GM18868 (cell line): ENCODE results near the gene YWHAE.
"Not testable (repeated sequence)": the region's sequence is repeated elsewhere in the genome, so short reads cannot be mapped to it uniquely, and the experiment has no call there.

Experiments used
- ATAC-seq: cut with Tn5 transposase; IDR thresholded peaks from one replicate; pipeline ENCODE4 v1.9.1; 2021; ENCODE audit warnings: mild to moderate bottlenecking, moderate library complexity; ENCODE audit not compliant: unreplicated experiment

Gene YWHAE

DNA sequence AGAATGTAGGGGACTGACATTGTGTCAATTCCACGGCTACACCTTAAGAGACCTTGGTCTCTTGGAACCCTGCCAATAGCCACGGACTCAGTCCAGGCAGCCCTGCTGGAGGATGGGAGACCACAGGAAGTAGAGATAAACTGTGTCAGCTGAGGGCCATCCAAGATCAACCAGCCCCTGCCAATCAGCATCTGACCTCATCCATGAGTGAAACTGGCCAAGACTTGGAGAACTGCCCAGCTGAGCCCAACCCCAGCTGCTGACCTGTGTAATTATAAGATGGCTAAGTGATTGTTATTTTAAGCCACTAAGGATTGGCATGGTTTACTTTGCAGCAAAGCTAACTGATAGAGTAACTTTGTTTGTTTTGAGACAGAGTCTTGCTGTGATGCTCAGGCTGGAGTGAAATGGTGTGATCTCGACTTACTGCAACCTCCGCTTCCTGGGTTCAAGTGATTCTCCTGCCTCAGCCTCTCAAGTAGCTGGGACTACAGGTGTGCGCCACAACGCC is 13.3 kb upstream of the YWHAE start:
- no peak for ATAC-seq

GRCh38 chr17:1412185-1413110 is 12.4 kb upstream of the YWHAE start:
- no peak for ATAC-seq

DNA sequence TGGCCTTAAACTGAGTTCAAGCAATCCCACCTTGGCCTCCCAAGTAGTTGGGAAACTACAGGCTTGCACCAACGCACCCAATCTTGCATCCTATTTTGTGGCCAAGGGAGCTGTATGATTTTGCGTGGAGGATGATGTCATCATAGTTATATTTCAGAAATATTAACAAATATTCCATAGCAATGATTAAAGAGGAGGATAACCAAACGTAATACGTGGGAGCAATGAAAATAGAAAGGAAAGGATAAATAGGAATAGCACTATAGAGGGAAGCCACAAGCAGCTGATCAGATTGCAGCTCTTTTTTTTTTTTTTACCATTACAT is 2.2 kb upstream of the YWHAE start:
- no peak for ATAC-seq

- no peak for ATAC-seq
Observed at GRCh38 chr17:1398931-1399678, 917 bp downstream of the YWHAE start.

GRCh38 chr17:1398028-1398427 is 2.0 kb downstream of the YWHAE start:
- no peak for ATAC-seq

DNA sequence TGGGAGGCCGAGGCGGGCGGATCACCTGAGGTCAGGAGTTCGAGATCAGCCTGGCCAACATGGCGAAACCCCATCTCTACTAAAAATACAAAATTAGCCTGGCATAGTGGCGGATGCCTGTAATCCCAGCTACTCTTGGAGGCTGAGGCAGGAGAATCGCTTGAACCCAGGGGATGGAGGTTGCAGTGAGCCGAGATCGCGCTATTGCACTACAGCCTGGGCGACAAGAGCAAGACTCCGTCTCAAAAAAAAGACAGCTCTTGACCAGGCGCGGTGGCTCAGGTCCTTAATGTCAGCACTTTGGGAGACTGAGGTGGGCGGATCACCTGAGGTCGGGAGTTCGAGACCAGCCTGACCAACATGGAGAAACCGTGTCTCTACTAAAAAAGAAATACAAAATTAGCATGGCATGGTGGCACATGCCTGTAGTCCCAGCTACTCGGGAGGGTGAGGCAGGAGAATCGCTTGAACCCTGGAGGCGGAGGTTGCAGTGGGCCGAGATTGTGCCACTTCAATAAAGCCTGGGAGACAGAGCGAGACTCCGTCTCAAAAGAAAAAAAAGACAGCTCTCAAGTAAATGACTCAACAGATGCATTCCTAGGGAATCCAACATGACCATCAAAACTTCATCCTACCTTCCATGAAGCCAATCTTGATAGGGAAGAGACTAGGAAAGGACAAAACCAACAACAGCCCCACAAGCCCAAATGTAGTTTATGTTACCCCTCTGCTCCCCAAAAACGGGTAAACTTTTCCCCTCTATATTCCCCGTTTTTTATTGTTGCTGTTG is 4.0 kb downstream of the YWHAE start:
- not testable (repeated sequence) for ATAC-seq

GRCh38 chr17:1391577-1391976 is 8.4 kb downstream of the YWHAE start:
- ATAC-seq, result no peak

- no peak for ATAC-seq
Observed at GRCh38 chr17:1390432-1391367, 9.3 kb downstream of the YWHAE start.

- not testable (repeated sequence) for ATAC-seq
Observed at GRCh38 chr17:1387490-1388227, 12.4 kb downstream of the YWHAE start.

GRCh38 chr17:1386675-1387190 is 13.3 kb downstream of the YWHAE start:
- ATAC-seq, result not testable (repeated sequence)

DNA sequence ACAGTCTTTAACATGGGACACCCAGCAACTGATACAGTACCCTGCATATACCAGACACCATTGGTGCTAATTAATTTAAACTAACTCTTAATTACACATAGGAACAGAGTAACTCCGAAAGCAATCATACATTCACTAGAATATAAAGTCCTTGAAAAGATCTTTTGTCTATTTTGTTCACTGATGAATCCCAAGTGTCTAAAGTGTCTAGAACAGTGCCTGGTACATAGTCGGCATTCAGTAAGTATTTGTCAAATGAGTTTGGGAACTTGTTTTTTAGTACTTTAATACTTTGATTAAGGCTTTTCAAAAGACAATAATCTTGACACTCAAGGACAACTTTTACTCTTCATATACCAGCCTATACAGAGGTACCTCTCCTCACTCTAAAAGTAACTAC is 13.8 kb downstream of the YWHAE start:
- no peak for ATAC-seq

- ATAC-seq, result no peak
Observed at GRCh38 chr17:1385861-1386260, 14.2 kb downstream of the YWHAE start.

- ATAC-seq, result no peak
Observed at GRCh38 chr17:1384905-1385435, 15.1 kb downstream of the YWHAE start.

DNA sequence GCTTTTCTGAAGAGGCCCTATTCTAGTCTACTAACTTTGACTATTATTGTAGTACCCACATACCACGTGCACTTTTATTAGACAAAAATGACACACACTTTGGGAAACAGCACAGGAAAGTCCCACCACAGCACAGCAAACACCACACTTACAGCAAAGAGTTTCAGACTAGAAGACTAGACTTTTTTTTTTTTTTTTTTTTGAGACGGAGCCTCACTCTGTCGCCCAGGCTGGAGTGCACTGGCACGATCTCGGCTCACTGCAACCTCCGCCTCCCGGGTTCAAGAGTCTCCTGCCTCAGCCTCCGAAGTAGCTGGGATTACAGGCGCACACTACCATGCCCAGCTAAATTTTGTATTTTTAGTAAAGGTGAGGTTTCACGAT is 20.1 kb downstream of the YWHAE start:
- peak; percentile 71 for ATAC-seq

- ATAC-seq, result no peak
Observed at GRCh38 chr17:1379208-1379929, 20.7 kb downstream of the YWHAE start.

DNA sequence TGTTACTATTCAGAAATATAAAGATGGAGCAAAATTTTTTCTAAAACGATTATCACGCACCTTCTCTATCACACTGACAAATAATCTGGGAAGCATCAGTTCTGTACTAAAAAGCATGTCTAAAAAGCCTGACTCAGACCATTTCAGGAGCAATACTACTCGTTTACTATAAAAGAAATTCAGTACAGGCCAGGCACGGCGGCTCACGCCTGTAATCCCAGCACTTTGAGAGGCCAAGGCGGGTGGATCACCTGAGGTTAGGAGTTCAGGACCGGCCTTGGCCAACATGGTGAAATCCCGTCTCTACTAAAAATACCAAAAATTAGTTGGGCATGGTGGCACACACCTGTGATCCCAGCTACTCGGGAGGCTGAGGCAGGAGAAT is 21.6 kb downstream of the YWHAE start:
- ATAC-seq, result not testable (repeated sequence)

- ATAC-seq, result no peak
Observed at GRCh38 chr17:1377334-1377733, 22.7 kb downstream of the YWHAE start.

DNA sequence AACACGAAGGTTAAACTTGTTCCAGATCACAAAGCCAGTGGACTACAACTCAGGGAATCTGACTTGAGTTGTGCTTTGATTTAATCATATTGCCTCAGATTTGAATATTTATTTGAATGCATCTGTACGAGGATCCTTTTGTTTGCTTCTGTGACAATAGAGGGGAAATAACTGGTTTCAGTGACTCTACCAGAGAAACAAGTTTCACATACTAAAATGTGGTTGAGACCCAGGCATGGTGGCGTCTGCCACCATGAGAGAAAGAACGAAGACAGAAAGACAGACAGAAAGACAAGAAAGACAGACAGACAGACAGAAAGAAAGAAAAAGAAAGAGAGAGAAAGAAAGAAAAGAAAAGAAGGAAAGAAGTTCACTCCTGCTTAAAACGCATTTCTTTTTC is 24.0 kb downstream of the YWHAE start:
- ATAC-seq, result no peak
